Epithelial cell of proximal tubule (primary cell): Measurements from ENCODE around the gene GMEB2. TPM values are rescaled to one million over a fixed set of nuclear protein-coding genes. Genes with fewer than 3 reads are reported as not detected.
"Not testable (repeated sequence)": the region's sequence is repeated elsewhere in the genome, so short reads cannot be mapped to it uniquely, and the experiment has no call there.

ENCODE experiments used
- DNase-seq: peaks from one replicate; pipeline ENCODE4 v3.0.0-alpha.2; 2011; ENCODE audit warnings: low read depth
- H3K4me3 ChIP-seq: 2 replicates; pipeline ENCODE4 v1.5.1; 2011; ENCODE audit warnings: low read depth, mild to moderate bottlenecking, low read length
- CTCF ChIP-seq: conservative IDR thresholded peaks from 2 replicates; pipeline ENCODE4 v1.5.1; 2012; ENCODE audit warnings: low read depth, mild to moderate bottlenecking, low read length
- total RNA-seq: library from RNA; depleted of rRNA; stranded (reverse); fragments of >200 nt; gene quantifications from 2 replicates; pipeline ENCODE4 v1.2.3, GENCODE V29; 2015

The GMEB2 gene
- total RNA-seq, 1 donor from 2014 or later, result 10.5 TPM

- no peak for TF ChIP-seq CTCF
- H3K4me3 ChIP-seq, result no peak overlapping the region
- no peak for DNase-seq
Measured at GRCh38 chr20:63572071-63572787, 54.7 kb downstream of the GMEB2 start.

GRCh38 chr20:63571087-63571478, 55.8 kb downstream of the GMEB2 start:
- DNase-seq, H3K4me3 ChIP-seq: not testable (repeated sequence)

GRCh38 chr20:63570281-63571086, 56.4 kb downstream of the GMEB2 start:
- H3K4me3 ChIP-seq, result no peak overlapping the region
- DNase-seq, result no peak
- TF ChIP-seq CTCF, result no peak

- no peak overlapping the region for H3K4me3 ChIP-seq
- TF ChIP-seq CTCF, result no peak
- DNase-seq, result no peak
Measured at GRCh38 chr20:63568986-63569949, 57.6 kb downstream of the GMEB2 start.

- H3K4me3 ChIP-seq, result no peak overlapping the region
- no peak for DNase-seq
- no peak for TF ChIP-seq CTCF
Measured at GRCh38 chr20:63568170-63568981, 58.5 kb downstream of the GMEB2 start.

GRCh38 chr20:63567386-63568169, 59.3 kb downstream of the GMEB2 start:
- no peak for TF ChIP-seq CTCF
- no peak for DNase-seq
- H3K4me3 ChIP-seq, result no peak overlapping the region
